GM12878 (cell line): ENCODE data around the gene PTPRD. TPM values are rescaled to one million over a fixed set of nuclear protein-coding genes. Genes with fewer than 3 reads are reported as not detected.

ENCODE experiments used
- ATAC-seq: fragments of 200-7000 bp; cut with Tn5 transposase; 3 replicates; pipeline ENCODE4 v1.9.1; 2020; ENCODE audit warnings: mild to moderate bottlenecking, moderate library complexity
- BruUV-seq: library from RNA; stranded (reverse); fragments of 400-500 nt; replicated peaks from 2 replicates; lab custom pipeline; 2021; lab: Mats Ljungman, UMichigan
- CTCF ChIA-PET: fragments of 300-600 bp; sonication (Branson Sonifier 250); formaldehyde crosslinking; extraction: SDS; loops from one replicate; lab custom pipeline; 2021; ENCODE audit warnings: inconsistent platforms; lab: Yijun Ruan, JAX
- POLR2A ChIA-PET: fragments of 350-600 bp; formaldehyde crosslinking; extraction: SDS; loops from one replicate; lab custom pipeline; 2021; ENCODE audit warnings: inconsistent platforms; lab: Charles Lee
- RAD21 ChIA-PET: fragments of 300-600 bp; sonication (Branson Sonifier 250); formaldehyde crosslinking; loops from one replicate; lab custom pipeline; 2023; ENCODE audit warnings: antibody characterized with exemption; ENCODE audit not compliant: unreplicated experiment; lab: Charles Lee
- SMC1A ChIA-PET: fragments of 300-600 bp; sonication (Branson Sonifier 250); formaldehyde crosslinking; loops from one replicate; lab custom pipeline; 2023; ENCODE audit not compliant: unreplicated experiment, uncharacterized antibody; lab: Charles Lee
- DNase-seq: peaks from one replicate; pipeline ENCODE4 v3.0.0-alpha.2; 2011; ENCODE audit warnings: low read depth, low spot score
- FAIRE-seq: peaks from 3 replicates; lab custom pipeline; 2011; peaks lifted over from hg19 to GRCh38; lab: Jason Lieb, UNC
- H2AFZ ChIP-seq: 2 replicates; pipeline ENCODE4 v1.6.0; 2011; ENCODE audit warnings: low read depth, low read length, control low read depth; ENCODE audit not compliant: control insufficient read depth
- H3K27ac ChIP-seq: 2 replicates; pipeline ENCODE4 v1.5.1; 2011; ENCODE audit warnings: control low read depth; ENCODE audit not compliant: control insufficient read depth, insufficient read depth
- H3K27me3 ChIP-seq, 2 experiments: replicated peaks in 1 of 2; 2 replicates each; pipeline versions ENCODE4 v1.6.0 to v1.6.1; 2011; ENCODE audit warnings: low read length in 1 of 2; ENCODE audit not compliant: control insufficient read depth in 2 of 2, insufficient read depth in 2 of 2
- H3K36me3 ChIP-seq, 2 experiments: 2 replicates each; pipeline ENCODE4 v1.5.1; 2011; ENCODE audit warnings: low read length in 1 of 2; ENCODE audit not compliant: control insufficient read depth in 2 of 2, insufficient read depth in 2 of 2
- H3K4me1 ChIP-seq: 2 replicates; pipeline ENCODE4 v1.6.1; 2011; ENCODE audit warnings: mild to moderate bottlenecking, low read length, moderate library complexity, mixed read lengths; ENCODE audit not compliant: control insufficient read depth, insufficient read depth
- H3K4me2 ChIP-seq: 2 replicates; pipeline ENCODE4 v1.6.0; 2011; ENCODE audit warnings: control low read depth; ENCODE audit not compliant: control insufficient read depth, insufficient read depth
- H3K4me3 ChIP-seq: fragments of 200-600 bp; sonication (generic); 2 replicates; pipeline ENCODE4 v1.5.1; 2016
- H3K79me2 ChIP-seq: 2 replicates; pipeline ENCODE4 v1.6.0; 2011; ENCODE audit warnings: low read length; ENCODE audit not compliant: control insufficient read depth, insufficient read depth
- H3K9ac ChIP-seq: 2 replicates; pipeline ENCODE4 v1.8.0; 2011; ENCODE audit warnings: low read length, control low read depth, mixed read lengths; ENCODE audit not compliant: control insufficient read depth, insufficient read depth
- H3K9me3 ChIP-seq: replicated peaks from 3 replicates; pipeline ENCODE4 v1.5.1; 2011; ENCODE audit warnings: mild to moderate bottlenecking, low read length; ENCODE audit not compliant: control insufficient read depth, insufficient read depth
- H4K20me1 ChIP-seq: 2 replicates; pipeline ENCODE4 v1.6.0; 2011; ENCODE audit not compliant: control insufficient read depth, insufficient read depth
- POU2F2 ChIP-seq: IDR thresholded peaks from 3 replicates; pipeline ENCODE4 v1.6.1; 2011; ENCODE audit warnings: low read depth, mild to moderate bottlenecking, low read length, borderline replicate concordance
- RAD21 ChIP-seq: IDR thresholded peaks from 2 replicates; pipeline ENCODE4 v1.6.1; 2011; ENCODE audit warnings: mild to moderate bottlenecking, low read depth, low read length, moderate library complexity; ENCODE audit not compliant: insufficient read depth
- SMC3 ChIP-seq: IDR thresholded peaks from 2 replicates; pipeline ENCODE4 v1.6.1; 2011; ENCODE audit warnings: low read length, improper control_type of control experiment, borderline replicate concordance
- SRF ChIP-seq, 2 experiments: IDR thresholded peaks; 2 replicates each; pipeline ENCODE4 v1.6.1; 2011; ENCODE audit warnings: low read depth in 2 of 2, low read length in 2 of 2, mild to moderate bottlenecking in 1 of 2, moderate library complexity in 1 of 2
- YBX1 ChIP-seq: fragments of 450-650 bp; IDR thresholded peaks from 2 replicates; pipeline ENCODE4 v1.6.1; 2016; ENCODE audit warnings: antibody characterized with exemption
- ZNF24 ChIP-seq: fragments of 450-650 bp; IDR thresholded peaks from 2 replicates; pipeline ENCODE4 v1.6.1; 2017; ENCODE audit warnings: antibody characterized with exemption, mild to moderate bottlenecking
- ZNF274 ChIP-seq: IDR thresholded peaks from one replicate; pipeline ENCODE4 v1.8.0; 2011; ENCODE audit not compliant: insufficient read length, insufficient read depth
- WGBS: methylation state at CpG from one replicate; pipeline ENCODE4 v1.1.6; 2016; ENCODE audit warnings: low lambda C conversion rate; ENCODE audit not compliant: insufficient replicate concordance, insufficient coverage; ENCODE audit errors: missing lambda C conversion rate; 5-methylcytosine and 5-hydroxymethylcytosine counted together
- in situ Hi-C: fragments of 300-500 bp; cut with MboI; formaldehyde crosslinking; loops from 9 replicates; pipeline ENCODE4 v1.14.3; 2018; ENCODE audit warnings: mixed read lengths
- intact Hi-C: fragments of 100-400 bp; cut with micrococcal nuclease; formaldehyde crosslinking; loops from one replicate; pipeline ENCODE4 v1.14.2; 2022; ENCODE audit not compliant: unreplicated experiment
- polyA plus RNA-seq, 11 experiments: library from polyadenylated mRNA; depleted of rRNA in 4 of 11; unstranded in 6 of 11; stranded (reverse) in 5 of 11; fragments of >200 nt; fragmentation: Nextera tagmentation in 4 of 11; fragmentation: Illumina TruSeq in 1 of 11; extraction: Ambion mirVana in 4 of 11; extraction: Trizol in 1 of 11; gene quantifications; 1 replicate in 1 of 11; 2 replicates in 10 of 11; pipeline versions ENCODE4 v1.2.1 to v1.2.3, GENCODE V29; 2011 to 2016; ENCODE audit warnings: inconsistent platforms in 2 of 11, missing spikeins in 2 of 11, low read depth in 1 of 11
- total RNA-seq, 4 experiments: library from RNA; depleted of rRNA in 3 of 4; stranded (reverse); fragments of >200 nt in 3 of 4; fragmentation: Illumina TruSeq in 1 of 4; extraction: Trizol in 1 of 4; gene quantifications; 2 replicates each; pipeline versions ENCODE4 v1.2.1 to v1.2.3, GENCODE V29; 2013 to 2021
- TF ChIP-seq, protein P1 (sequence below), 3 experiments: IDR thresholded peaks in 2 of 3; conservative IDR thresholded peaks in 1 of 3; 2 replicates each; pipeline ENCODE4 v1.5.1; 2011; ENCODE audit warnings: low read depth in 3 of 3, low read length in 3 of 3, mild to moderate bottlenecking in 3 of 3, control low read depth in 2 of 3, moderate library complexity in 2 of 3, inconsistent platforms in 1 of 3, mixed read lengths in 1 of 3; ENCODE audit not compliant: control insufficient read depth in 2 of 3, insufficient read depth in 1 of 3; ENCODE audit errors: extremely low read depth in 1 of 3

The PTPRD gene
- total and polyA plus RNA-seq, 10 of the 15 experiments (the other 5 are each of a cell fraction or from before 2014, with no cell fraction given), result under 0.01 to 0.05 (median 0.01) TPM; not detected in 7

GRCh38 chr9:9913276-9913832, 699.4 kb downstream of the PTPRD start (continued):
- TF ChIP-seq YBX1, result no peak
- no peak for TF ChIP-seq ZNF274

DNA sequence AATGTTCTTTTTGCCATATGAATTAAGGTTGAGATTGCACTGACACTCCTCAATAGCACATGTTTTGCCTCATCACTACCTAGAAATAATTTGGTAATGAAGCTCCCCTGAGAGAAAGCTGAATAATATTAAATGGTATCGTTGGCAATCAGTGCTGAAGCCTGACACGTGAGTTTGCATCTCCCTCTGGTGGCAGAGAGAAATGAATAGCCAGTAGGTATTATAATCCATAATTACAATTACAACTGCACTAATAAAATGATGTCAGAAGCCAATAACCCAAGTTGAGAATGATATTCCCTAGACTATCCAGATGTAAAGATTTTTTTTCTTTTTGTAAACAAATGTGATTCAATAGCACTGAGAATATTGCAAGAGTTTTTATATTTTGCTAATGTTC, 700.3 kb downstream of the PTPRD start:
- POLR2A ChIA-PET, result no interaction called here
- RAD21 ChIA-PET, result no interaction called here
- 0% methylated on average over 2 of the region's 2 CpGs for WGBS

More for the DNA sequence above, 700.3 kb downstream of the PTPRD start:
- Histone ChIP-seq H3K4me3 (no peak overlapping the region), H2AFZ (no peak overlapping the region), H3K9ac (no peak overlapping the region), H4K20me1 (no peaks in the 10 kb centered on the region), H3K4me1 (no peaks in the 10 kb centered on the region), H3K36me3 (no peaks in the 10 kb centered on the region), H3K4me2 (no peak overlapping the region), H3K9me3 (no peaks in the 10 kb centered on the region), H3K27ac (no peak overlapping the region), H3K79me2 (no peaks in the 10 kb centered on the region), H3K27me3 (no peaks in the 10 kb centered on the region)
- in situ Hi-C loops, result no loop called here
- SMC1A ChIA-PET, result interaction anchor here (1.2 kb wide), 1 partner anchor 305 kb away, joined by 4 read pairs; no protein-coding TSS in a partner anchor
- CTCF ChIA-PET, result interaction anchor here (2.4 kb wide), 1 partner anchor 9 kb away, joined by 5 read pairs; no protein-coding TSS in a partner anchor
- BruUV-seq, result no TSS peak
- intact Hi-C loops, result no loop called here
- FAIRE-seq (no peak), DNase-seq (no peak), ATAC-seq (0 out of 3 replicates have a peak, but pooled peaks have one; percentile 34)
- TF ChIP-seq, protein P1, sequence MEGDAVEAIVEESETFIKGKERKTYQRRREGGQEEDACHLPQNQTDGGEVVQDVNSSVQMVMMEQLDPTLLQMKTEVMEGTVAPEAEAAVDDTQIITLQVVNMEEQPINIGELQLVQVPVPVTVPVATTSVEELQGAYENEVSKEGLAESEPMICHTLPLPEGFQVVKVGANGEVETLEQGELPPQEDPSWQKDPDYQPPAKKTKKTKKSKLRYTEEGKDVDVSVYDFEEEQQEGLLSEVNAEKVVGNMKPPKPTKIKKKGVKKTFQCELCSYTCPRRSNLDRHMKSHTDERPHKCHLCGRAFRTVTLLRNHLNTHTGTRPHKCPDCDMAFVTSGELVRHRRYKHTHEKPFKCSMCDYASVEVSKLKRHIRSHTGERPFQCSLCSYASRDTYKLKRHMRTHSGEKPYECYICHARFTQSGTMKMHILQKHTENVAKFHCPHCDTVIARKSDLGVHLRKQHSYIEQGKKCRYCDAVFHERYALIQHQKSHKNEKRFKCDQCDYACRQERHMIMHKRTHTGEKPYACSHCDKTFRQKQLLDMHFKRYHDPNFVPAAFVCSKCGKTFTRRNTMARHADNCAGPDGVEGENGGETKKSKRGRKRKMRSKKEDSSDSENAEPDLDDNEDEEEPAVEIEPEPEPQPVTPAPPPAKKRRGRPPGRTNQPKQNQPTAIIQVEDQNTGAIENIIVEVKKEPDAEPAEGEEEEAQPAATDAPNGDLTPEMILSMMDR (IDR thresholded peaks at IDR 0.05 in 2 of 3, conservative IDR thresholded peaks at IDR 0.05 in 1 of 3; ENCODE audit: control insufficient read depth in 2 of 3, extremely low read depth in 1 of 3, insufficient read depth in 1 of 3, low read depth in 3 of 3, low read length in 3 of 3), result peak; percentile 21 to 26 (median 22); a peak in 4 of 6 replicates
- TF ChIP-seq SRF (IDR thresholded peaks at IDR 0.05; ENCODE audit: low read depth in 2 of 2, low read length in 2 of 2) (no peak), RAD21 (peak; percentile 29), ZNF24 (no peak), POU2F2 (no peak), SMC3 (0 out of 2 replicates have a peak, but pooled peaks have one; percentile 20)
